RWPE1 (cell line): ENCODE data around the gene ANKRD27.
"Not testable (repeated sequence)": the region's sequence is repeated elsewhere in the genome, so short reads cannot be mapped to it uniquely, and the experiment has no call there.

Experiments
- CTCF ChIA-PET: fragments of 350-600 bp; sonication (Branson Sonifier 250); formaldehyde crosslinking; extraction: SDS; loops from one replicate; lab custom pipeline; 2021; lab: Yijun Ruan, JAX
- POLR2A ChIA-PET: fragments of 400-600 bp; formaldehyde crosslinking; extraction: SDS; loops from one replicate; lab custom pipeline; 2020; ENCODE audit warnings: antibody characterized with exemption; ENCODE audit not compliant: low non-redundant PET; lab: Yijun Ruan, JAX
- DNase-seq: peaks from one replicate; pipeline ENCODE4 v3.0.0; 2012; ENCODE audit warnings: low spot score
- H3K27ac ChIP-seq: fragments of 450-650 bp; 2 replicates; pipeline ENCODE4 v1.5.1; 2017
- TF ChIP-seq, protein P1 (sequence below): fragments of 450-650 bp; conservative IDR thresholded peaks from 2 replicates; pipeline ENCODE4 v1.5.1; 2017; ENCODE audit warnings: low read depth, mild to moderate bottlenecking

The ANKRD27 gene

DNA sequence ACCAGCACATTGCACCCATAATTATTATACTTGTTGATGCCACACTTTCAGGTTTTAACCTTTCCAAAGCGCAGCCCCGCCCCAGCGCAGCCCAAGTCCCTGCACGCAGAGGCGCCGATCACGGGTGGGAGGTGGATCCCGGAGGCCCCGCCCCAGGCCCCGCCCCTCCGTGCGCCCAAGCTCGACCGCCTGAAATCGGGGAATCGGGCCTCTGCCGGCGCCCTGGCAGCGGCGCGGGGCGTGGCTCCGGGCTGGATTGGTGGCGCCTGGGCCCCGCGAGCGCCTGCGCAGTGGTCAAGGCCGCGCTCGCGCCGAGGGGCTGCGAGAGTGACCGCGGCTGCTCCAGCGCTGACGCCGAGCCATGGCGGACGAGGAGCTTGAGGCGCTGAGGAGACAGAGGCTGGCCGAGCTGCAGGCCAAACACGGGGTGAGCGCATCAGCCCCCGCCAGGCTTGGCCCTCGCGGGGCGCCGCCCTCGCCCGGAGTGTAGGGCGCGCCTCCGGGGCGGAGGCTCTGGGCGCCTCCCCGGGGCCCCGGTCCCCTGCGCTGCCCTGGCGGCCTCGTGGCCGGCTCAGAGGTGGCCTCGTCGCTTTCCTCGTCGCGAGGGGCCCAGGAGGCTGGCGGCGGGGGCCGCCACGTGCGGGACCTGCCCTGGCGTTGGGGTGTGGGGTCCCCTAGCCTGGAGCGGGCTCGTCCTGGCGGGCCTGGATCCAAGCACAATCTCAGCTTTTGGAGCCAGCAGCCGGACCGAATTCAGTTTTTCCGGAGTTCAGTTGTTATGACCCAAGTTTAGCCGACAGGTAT lies 93.9 kb downstream of the ANKRD27 start, which contains the start of gene PDCD5:
Gene PDCD5, plus strand, starts transcription at position 290 of the 804 bp plus-strand sequence. Its CDS starts 72 bp downstream, at position 362.
- CTCF ChIA-PET = interaction anchor here (0.7 to 0.8 kb wide), 2 partner anchors 86 to 1899 kb away, joined by 3 read pairs; no protein-coding TSS in a partner anchor
- H3K27ac ChIP-seq = peak within 1 kb of the TSS; percentile 80

DNA sequence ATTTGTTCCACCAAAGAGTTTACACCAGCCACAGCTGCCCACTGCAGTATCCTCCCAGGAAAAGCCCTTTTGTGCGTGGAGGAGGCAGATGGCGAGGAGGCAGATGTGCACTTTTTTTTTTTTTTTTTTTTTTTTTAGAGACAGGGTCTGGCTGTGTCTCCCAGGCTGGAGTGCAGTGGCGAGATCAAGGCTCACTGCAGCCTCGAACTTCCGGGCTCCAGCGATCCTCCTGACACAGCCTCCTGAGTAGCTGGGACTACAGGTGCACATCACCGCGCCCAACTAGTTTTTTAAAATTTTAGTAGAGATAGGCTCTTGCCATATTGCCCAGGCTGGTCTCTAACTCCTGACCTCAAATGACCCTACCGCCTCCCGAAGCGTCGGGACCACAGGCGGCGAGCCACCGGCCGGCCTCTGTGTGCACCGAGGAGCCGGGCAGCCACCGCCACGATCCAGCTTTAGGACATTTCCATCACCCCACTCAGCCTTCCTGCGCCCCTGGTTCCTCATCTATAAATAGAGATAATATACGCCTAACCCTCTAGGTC lies 94.6 kb downstream of the ANKRD27 start:
- CTCF ChIA-PET = no interaction called here

More for the DNA sequence above, 93.9 kb downstream of the ANKRD27 start, which contains the start of gene PDCD5:
- POLR2A ChIA-PET = interaction anchor here (0.6 kb wide), 1 partner anchor 101 kb away, joined by 3 read pairs; no protein-coding TSS in a partner anchor
- DNase-seq = peak; percentile 94
- TF ChIP-seq, protein P1, sequence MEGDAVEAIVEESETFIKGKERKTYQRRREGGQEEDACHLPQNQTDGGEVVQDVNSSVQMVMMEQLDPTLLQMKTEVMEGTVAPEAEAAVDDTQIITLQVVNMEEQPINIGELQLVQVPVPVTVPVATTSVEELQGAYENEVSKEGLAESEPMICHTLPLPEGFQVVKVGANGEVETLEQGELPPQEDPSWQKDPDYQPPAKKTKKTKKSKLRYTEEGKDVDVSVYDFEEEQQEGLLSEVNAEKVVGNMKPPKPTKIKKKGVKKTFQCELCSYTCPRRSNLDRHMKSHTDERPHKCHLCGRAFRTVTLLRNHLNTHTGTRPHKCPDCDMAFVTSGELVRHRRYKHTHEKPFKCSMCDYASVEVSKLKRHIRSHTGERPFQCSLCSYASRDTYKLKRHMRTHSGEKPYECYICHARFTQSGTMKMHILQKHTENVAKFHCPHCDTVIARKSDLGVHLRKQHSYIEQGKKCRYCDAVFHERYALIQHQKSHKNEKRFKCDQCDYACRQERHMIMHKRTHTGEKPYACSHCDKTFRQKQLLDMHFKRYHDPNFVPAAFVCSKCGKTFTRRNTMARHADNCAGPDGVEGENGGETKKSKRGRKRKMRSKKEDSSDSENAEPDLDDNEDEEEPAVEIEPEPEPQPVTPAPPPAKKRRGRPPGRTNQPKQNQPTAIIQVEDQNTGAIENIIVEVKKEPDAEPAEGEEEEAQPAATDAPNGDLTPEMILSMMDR = no peak

DNA sequence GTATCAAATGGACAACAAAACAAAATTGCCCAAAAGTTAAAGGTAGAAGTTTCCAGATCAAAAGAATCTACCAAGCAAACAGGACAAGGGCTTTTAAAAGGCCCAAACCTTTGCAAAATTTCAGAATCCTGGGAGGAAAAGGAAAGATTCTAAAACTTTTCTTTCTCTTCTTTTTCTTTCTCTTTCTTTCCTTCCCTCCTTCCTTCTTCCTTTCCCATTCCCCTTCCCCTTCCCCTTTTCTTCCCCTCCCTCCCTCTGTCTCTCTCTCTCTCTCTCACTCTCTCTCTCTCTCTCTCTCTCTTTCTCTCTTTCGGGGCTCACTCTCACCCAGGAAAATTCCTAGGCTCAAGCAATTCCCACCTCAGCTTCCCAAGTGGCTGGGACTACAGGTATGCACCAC lies 98.2 kb downstream of the ANKRD27 start:
- ChIA-PET POLR2A (no interaction called here), CTCF (no interaction called here)
- no peak for DNase-seq
- no peak overlapping the region for H3K27ac ChIP-seq
- TF ChIP-seq, protein P1 = no peak

More for the DNA sequence above, 94.6 kb downstream of the ANKRD27 start:
- DNase-seq = no peak
- TF ChIP-seq, protein P1 = no peak
- POLR2A ChIA-PET = interaction anchor here (0.6 kb wide), 2 partner anchors 98 to 102 kb away, joined by 3 to 7 read pairs; no protein-coding TSS in a partner anchor
- peak overlapping the region; percentile 80 for H3K27ac ChIP-seq

DNA sequence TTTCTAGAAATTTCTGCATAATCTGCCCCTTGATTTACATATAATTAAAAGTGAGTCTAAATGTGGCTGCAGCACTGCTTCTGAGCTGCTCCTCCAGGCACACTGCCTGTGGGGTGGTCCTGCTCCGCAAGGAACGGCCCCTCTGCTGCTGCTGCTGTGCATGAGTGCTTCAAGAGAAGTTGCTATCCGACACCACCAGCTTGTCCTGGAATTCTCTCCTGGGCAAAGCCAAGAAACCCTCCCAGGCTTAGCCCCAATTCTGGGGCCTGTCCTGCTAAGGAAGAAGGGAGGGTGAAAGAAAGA lies 101.5 kb downstream of the ANKRD27 start:
- TF ChIP-seq, protein P1 = no peak
- CTCF ChIA-PET = interaction anchor here (0.7 kb wide), 1 partner anchor 729 kb away, joined by 7 read pairs; no protein-coding TSS in a partner anchor
- DNase-seq = no peak
- H3K27ac ChIP-seq = no peak overlapping the region
- POLR2A ChIA-PET = no interaction called here

DNA sequence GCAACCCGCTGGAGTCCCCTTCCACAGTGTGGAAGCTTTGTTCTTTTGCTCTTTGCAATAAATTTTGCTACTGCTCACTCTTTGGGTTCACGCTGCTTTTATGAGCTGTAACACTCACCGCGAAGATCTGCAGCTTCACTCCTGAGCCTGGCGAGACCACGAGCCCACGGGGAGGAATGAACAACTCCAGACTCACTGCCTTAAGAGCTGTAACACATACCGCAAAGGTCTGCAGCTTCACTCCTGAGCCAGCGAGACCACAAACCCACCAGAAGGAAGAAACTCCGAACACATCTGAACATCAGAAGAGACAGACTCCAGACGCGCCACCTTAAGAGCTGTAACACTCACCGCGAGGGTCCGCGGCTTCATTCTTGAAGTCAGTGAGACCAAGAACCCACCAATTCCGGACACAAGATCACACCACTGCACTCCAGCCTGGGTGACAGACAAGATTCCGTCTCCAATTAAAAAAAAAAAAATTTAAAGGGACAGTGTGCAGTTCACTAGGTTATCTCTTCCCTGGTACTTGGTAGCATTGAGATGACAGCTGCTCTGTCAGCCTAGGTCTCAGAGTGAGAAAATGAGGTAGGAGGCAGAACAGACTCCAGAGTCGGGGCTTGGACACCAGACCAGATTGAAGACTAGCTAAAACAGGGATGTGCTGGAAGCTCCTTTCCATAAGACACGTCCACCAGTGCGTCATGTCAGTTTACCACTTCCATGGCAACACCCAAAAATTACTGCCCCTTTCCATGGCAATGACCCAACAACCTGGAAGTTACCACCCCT lies 102.1 kb downstream of the ANKRD27 start:
- POLR2A ChIA-PET, H3K27ac ChIP-seq, DNase-seq: not testable (repeated sequence)
- CTCF ChIA-PET = interaction anchor here (0.7 kb wide), 1 partner anchor 729 kb away, joined by 7 read pairs; no protein-coding TSS in a partner anchor

DNA sequence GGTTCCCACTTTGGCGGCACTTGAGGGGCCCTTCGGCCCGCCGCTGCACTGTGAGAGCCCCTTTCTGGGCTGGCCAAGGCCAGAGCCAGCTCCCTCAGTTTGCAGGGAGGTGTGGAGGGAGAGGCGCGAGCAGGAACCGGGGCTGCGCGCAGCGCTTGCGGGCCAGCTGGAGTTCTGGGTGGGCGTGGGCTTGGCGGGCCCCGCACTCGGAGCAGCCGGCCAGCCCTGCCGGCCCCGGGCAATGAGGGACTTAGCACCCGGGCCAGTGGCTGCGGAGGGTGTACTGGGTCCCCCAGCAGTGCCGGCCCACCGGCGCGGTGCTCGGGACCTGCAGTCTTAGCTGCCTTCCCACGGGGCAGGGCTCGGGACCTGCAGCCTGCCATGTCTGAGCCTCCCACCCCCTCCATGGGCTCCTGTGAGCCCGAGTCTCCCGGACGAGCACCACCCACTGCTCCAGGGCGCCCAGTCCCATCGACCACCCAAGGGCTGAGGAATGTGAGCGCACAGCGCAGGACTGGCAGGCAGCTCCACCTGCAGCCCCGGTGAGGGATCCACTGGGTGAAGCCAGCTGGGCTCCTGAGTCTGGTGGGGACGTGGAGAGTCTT lies 103.4 kb downstream of the ANKRD27 start:
- H3K27ac ChIP-seq, POLR2A ChIA-PET, DNase-seq: not testable (repeated sequence)
- CTCF ChIA-PET = interaction anchor here (0.6 kb wide), 1 partner anchor 106 kb away, joined by 4 read pairs; no protein-coding TSS in a partner anchor
